Lower leg skin (tissue), 3 donors: ENCODE results near the gene DLX3.

Experiments
- CTCF ChIP-seq, 3 donors: fragments of 450-650 bp; IDR thresholded peaks; one replicate each; pipeline ENCODE4 v1.5.1; 2016; ENCODE audit warnings: antibody characterized with exemption in 3 of 3, mild to moderate bottlenecking in 3 of 3, moderate library complexity in 2 of 3
- POLR2A ChIP-seq, 2 donors: fragments of 450-650 bp; IDR thresholded peaks; one replicate each; pipeline ENCODE4 v1.6.1; 2016 to 2017; ENCODE audit warnings: antibody characterized with exemption in 2 of 2, mild to moderate bottlenecking in 1 of 2, moderate library complexity in 1 of 2

DNA sequence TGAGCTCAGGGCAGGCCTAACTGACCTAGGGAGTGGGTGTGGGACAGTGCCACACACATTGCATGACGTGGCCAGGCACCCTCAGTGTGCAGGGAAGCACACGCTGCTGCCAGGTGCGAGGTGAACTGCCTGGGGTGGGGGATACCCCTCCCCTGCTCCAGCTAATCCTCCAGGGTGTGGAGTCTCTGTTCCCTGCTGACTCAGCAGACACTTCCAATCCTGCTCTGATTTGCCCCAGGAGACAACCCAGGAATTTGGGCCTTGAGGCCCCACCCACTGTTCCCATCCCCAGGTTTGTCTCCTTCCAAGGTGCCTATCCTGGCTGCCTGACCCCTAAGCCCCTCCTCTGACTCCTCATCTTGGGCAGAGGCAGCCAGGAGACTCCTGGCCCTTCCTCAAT is 10.7 kb downstream of the DLX3 start:
- TF ChIP-seq CTCF (IDR thresholded peaks at IDR 0.05), result no peak
- TF ChIP-seq POLR2A (IDR thresholded peaks at IDR 0.05), result no peak
